Mammary epithelial cell (primary cell): Measurements from ENCODE around the gene CACNA1D.

Source experiments
- CTCF ChIP-seq, 2 donors: IDR thresholded peaks in 1 of 2; conservative IDR thresholded peaks in 1 of 2; 2 replicates each; pipeline ENCODE4 v1.5.1; 2011 to 2012; ENCODE audit warnings: inconsistent platforms in 2 of 2, low read length in 2 of 2, mild to moderate bottlenecking in 2 of 2, control low read depth in 1 of 2, low read depth in 1 of 2; ENCODE audit not compliant: insufficient read depth in 1 of 2; ENCODE audit errors: extremely low read depth in 1 of 2
- EZH2 ChIP-seq: IDR thresholded peaks from 2 replicates; pipeline ENCODE4 v1.6.1; 2012; ENCODE audit warnings: low read length, inconsistent platforms, borderline replicate concordance

GRCh38 chr3:53719796-53720195, 225.4 kb downstream of the CACNA1D start:
- no peak for TF ChIP-seq CTCF (conservative IDR thresholded peaks at IDR 0.05 in 1 of 2, IDR thresholded peaks at IDR 0.05 in 1 of 2; ENCODE audit: extremely low read depth in 1 of 2, insufficient read depth in 1 of 2, low read depth in 1 of 2, low read length in 2 of 2)
- no peak for TF ChIP-seq EZH2
